GM23248 (cell line): ENCODE measurements around the gene SEL1L3. TPM values are rescaled to one million over a fixed set of nuclear protein-coding genes. Genes with fewer than 3 reads are reported as not detected.

Source experiments
- DNase-seq: peaks from one replicate; pipeline ENCODE4 v3.0.0-alpha.2; 2015
- H2AFZ ChIP-seq: fragments of 200-600 bp; sonication (generic); 2 replicates; pipeline ENCODE4 v1.6.1; 2016; ENCODE audit warnings: antibody characterized with exemption
- H3F3A ChIP-seq: fragments of 200-600 bp; sonication (generic); 2 replicates; pipeline ENCODE4 v1.6.1; 2016; ENCODE audit warnings: mild to moderate bottlenecking, antibody characterized with exemption, mixed run types; ENCODE audit not compliant: insufficient read depth
- H3K27ac ChIP-seq: fragments of 200-600 bp; sonication (generic); 2 replicates; pipeline ENCODE4 v1.5.1; 2016; ENCODE audit warnings: mild to moderate bottlenecking
- H3K27me3 ChIP-seq: fragments of 200-600 bp; sonication (generic); replicated peaks from 2 replicates; pipeline ENCODE4 v1.6.1; 2016; ENCODE audit warnings: mild to moderate bottlenecking; ENCODE audit not compliant: insufficient read depth
- H3K36me3 ChIP-seq: fragments of 200-600 bp; sonication (generic); 2 replicates; pipeline ENCODE4 v1.6.1; 2016; ENCODE audit warnings: low read depth, mild to moderate bottlenecking
- H3K4me1 ChIP-seq: fragments of 200-600 bp; sonication (generic); 2 replicates; pipeline ENCODE4 v1.6.1; 2016; ENCODE audit warnings: mild to moderate bottlenecking; ENCODE audit not compliant: insufficient read depth
- H3K4me2 ChIP-seq: fragments of 200-600 bp; sonication (generic); one replicate; pipeline ENCODE4 v1.6.1; 2016; ENCODE audit warnings: mild to moderate bottlenecking; ENCODE audit not compliant: unreplicated experiment
- H3K4me3 ChIP-seq: fragments of 200-600 bp; sonication (generic); 2 replicates; pipeline ENCODE4 v1.5.1; 2016; ENCODE audit warnings: mild to moderate bottlenecking
- H3K79me2 ChIP-seq: fragments of 200-600 bp; sonication (generic); 2 replicates; pipeline ENCODE4 v1.6.1; 2016; ENCODE audit warnings: mild to moderate bottlenecking; ENCODE audit not compliant: insufficient read depth
- H3K9ac ChIP-seq: fragments of 200-600 bp; sonication (generic); 2 replicates; pipeline ENCODE4 v1.6.1; 2016; ENCODE audit warnings: mild to moderate bottlenecking
- H3K9me2 ChIP-seq: fragments of 200-600 bp; sonication (generic); 2 replicates; pipeline ENCODE4 v1.6.1; 2016; ENCODE audit warnings: mixed run types, mild to moderate bottlenecking, moderate library complexity; ENCODE audit not compliant: insufficient read depth
- H3K9me3 ChIP-seq: fragments of 200-600 bp; sonication (generic); one replicate; pipeline ENCODE4 v1.6.1; 2017; ENCODE audit warnings: low read depth
- H4K20me1 ChIP-seq: fragments of 200-600 bp; sonication (generic); 2 replicates; pipeline ENCODE4 v1.6.0; 2016; ENCODE audit not compliant: insufficient read depth
- EZH2 ChIP-seq: fragments of 200-600 bp; sonication (generic); IDR thresholded peaks from 2 replicates; pipeline ENCODE4 v1.6.1; 2018; ENCODE audit warnings: antibody characterized with exemption, mild to moderate bottlenecking; ENCODE audit not compliant: insufficient read depth, poor library complexity, severe bottlenecking
- EZH2phosphoT487 ChIP-seq: fragments of 200-600 bp; sonication (generic); IDR thresholded peaks from 2 replicates; pipeline ENCODE4 v1.6.1; 2018; ENCODE audit warnings: antibody characterized with exemption, moderate library complexity, mild to moderate bottlenecking, low read depth; ENCODE audit not compliant: insufficient read depth
- WGBS, 2 experiments: methylation state at CpG; one replicate each; pipeline ENCODE4 v1.1.6; 2015 to 2017; ENCODE audit warnings: low lambda C conversion rate in 2 of 2, low coverage in 1 of 2; ENCODE audit errors: missing lambda C conversion rate in 2 of 2; 5-methylcytosine and 5-hydroxymethylcytosine counted together
- in situ Hi-C: fragments of 300-500 bp; cut with MboI; formaldehyde crosslinking; loops from 2 replicates; pipeline ENCODE4 v1.15.0; 2020
- polyA plus RNA-seq: library from polyadenylated mRNA; unstranded; fragments of >200 nt; fragmentation: Nextera tagmentation; extraction: Ambion mirVana; gene quantifications from 2 replicates; pipeline ENCODE4 v1.2.1, GENCODE V29; 2016
- total RNA-seq: library from RNA; depleted of rRNA; stranded (reverse); fragments of >200 nt; shearing (Covaris generic); gene quantifications from 2 replicates; pipeline ENCODE4 v1.2.3, GENCODE V29; 2014

Gene SEL1L3
- total and polyA plus RNA-seq, 2 experiments from 2014 or later, result 23.1 to 62.8 TPM

- no peaks in the 10 kb centered on the region for H4K20me1 ChIP-seq
- no peaks in the 10 kb centered on the region for H3K4me1 ChIP-seq
- no peaks in the 10 kb centered on the region for H3K79me2 ChIP-seq
- TF ChIP-seq EZH2, result no peak
- WGBS, 2 experiments, result 91 to 97% methylated on average over 8 of the region's 8 CpGs
- H3K9me2 ChIP-seq, result no peaks in the 10 kb centered on the region
- no peak overlapping the region for H3K4me2 ChIP-seq
- H2AFZ ChIP-seq, result no peak overlapping the region
- H3K9me3 ChIP-seq, result no peaks in the 10 kb centered on the region
- no peak overlapping the region for H3K4me3 ChIP-seq
- H3K9ac ChIP-seq, result no peak overlapping the region
- H3K27ac ChIP-seq, result no peak overlapping the region
- in situ Hi-C loops, result no loop called here
- no peaks in the 10 kb centered on the region for H3K27me3 ChIP-seq
- DNase-seq, result no peak
- no peaks in the 10 kb centered on the region for H3F3A ChIP-seq
- peaks cover 5% of the 10 kb centered on the region; the same call in 1 of the 2 replicates for H3K36me3 ChIP-seq
Observed at GRCh38 chr4:25757452-25757851, 105.3 kb downstream of the SEL1L3 start.

GRCh38 chr4:25756503-25756902 is 106.3 kb downstream of the SEL1L3 start:
- no peak overlapping the region for H3K27ac ChIP-seq
- H3K9me3 ChIP-seq, result no peaks in the 10 kb centered on the region
- no peaks in the 10 kb centered on the region for H3K79me2 ChIP-seq
- no peaks in the 10 kb centered on the region for H3F3A ChIP-seq
- no peaks in the 10 kb centered on the region for H3K4me1 ChIP-seq
- no peak for TF ChIP-seq EZH2phosphoT487
- no peak for TF ChIP-seq EZH2
- H3K27me3 ChIP-seq, result no peaks in the 10 kb centered on the region
- WGBS, 2 experiments, result 79% methylated on average over 5 of the region's 5 CpGs
- no peak for DNase-seq
- no peaks in the 10 kb centered on the region for H4K20me1 ChIP-seq
- in situ Hi-C loops, result no loop called here
- H3K4me2 ChIP-seq, result no peak overlapping the region
- H3K36me3 ChIP-seq, result peaks cover 5% of the 10 kb centered on the region; the same call in 1 of the 2 replicates
- H3K9ac ChIP-seq, result no peak overlapping the region
- H3K4me3 ChIP-seq, result no peak overlapping the region
- no peaks in the 10 kb centered on the region for H3K9me2 ChIP-seq
- H2AFZ ChIP-seq, result no peak overlapping the region

- in situ Hi-C loops, result no loop called here
- no peak overlapping the region for H3K4me3 ChIP-seq
- no peak for TF ChIP-seq EZH2phosphoT487
- TF ChIP-seq EZH2, result no peak
Observed at GRCh38 chr4:25755911-25756310, 106.9 kb downstream of the SEL1L3 start.

GRCh38 chr4:25753239-25753638 is 109.5 kb downstream of the SEL1L3 start:
- in situ Hi-C loops, result no loop called here
- H3K9me2 ChIP-seq, result no peaks in the 10 kb centered on the region
- no peaks in the 10 kb centered on the region for H4K20me1 ChIP-seq
- no peak overlapping the region for H2AFZ ChIP-seq
- TF ChIP-seq EZH2 (no peak), EZH2phosphoT487 (no peak)
- H3K27me3 ChIP-seq, result no peaks in the 10 kb centered on the region
- H3K4me2 ChIP-seq, result no peak overlapping the region
- H3K4me1 ChIP-seq, result no peaks in the 10 kb centered on the region
- H3F3A ChIP-seq, result no peaks in the 10 kb centered on the region
- H3K9ac ChIP-seq, result no peak overlapping the region
- 87 to 91% methylated on average over 5 of the region's 5 CpGs for WGBS, 2 experiments
- DNase-seq, result no peak
- no peak overlapping the region for H3K27ac ChIP-seq
- no peak overlapping the region for H3K4me3 ChIP-seq
- no peaks in the 10 kb centered on the region for H3K36me3 ChIP-seq
- H3K9me3 ChIP-seq, result no peaks in the 10 kb centered on the region
- no peaks in the 10 kb centered on the region for H3K79me2 ChIP-seq

More at GRCh38 chr4:25755911-25756310, 106.9 kb downstream of the SEL1L3 start:
- Histone ChIP-seq H3K4me1 (no peaks in the 10 kb centered on the region), H3F3A (no peaks in the 10 kb centered on the region), H3K4me2 (no peak overlapping the region), H3K9me3 (no peaks in the 10 kb centered on the region), H3K27ac (no peak overlapping the region), H3K9me2 (no peaks in the 10 kb centered on the region), H2AFZ (no peak overlapping the region), H3K36me3 (peaks cover 5% of the 10 kb centered on the region; the same call in 1 of the 2 replicates), H3K27me3 (no peaks in the 10 kb centered on the region), H4K20me1 (no peaks in the 10 kb centered on the region), H3K9ac (no peak overlapping the region), H3K79me2 (no peaks in the 10 kb centered on the region)
- DNase-seq, result no peak
- 94 to 97% methylated on average over 9 of the region's 9 CpGs for WGBS, 2 experiments

- no peak overlapping the region for H2AFZ ChIP-seq
- 90 to 91% methylated on average over 4 of the region's 4 CpGs for WGBS, 2 experiments
- in situ Hi-C loops, result no loop called here
Observed at GRCh38 chr4:25750874-25751273, 111.9 kb downstream of the SEL1L3 start.

More at GRCh38 chr4:25750874-25751273, 111.9 kb downstream of the SEL1L3 start:
- no peak overlapping the region for H3K27ac ChIP-seq
- H3K4me1 ChIP-seq, result no peaks in the 10 kb centered on the region
- no peaks in the 10 kb centered on the region for H3K36me3 ChIP-seq
- no peaks in the 10 kb centered on the region for H3K9me2 ChIP-seq
- H4K20me1 ChIP-seq, result no peaks in the 10 kb centered on the region
- H3K27me3 ChIP-seq, result no peaks in the 10 kb centered on the region
- H3K79me2 ChIP-seq, result no peaks in the 10 kb centered on the region
- no peak overlapping the region for H3K9ac ChIP-seq
- no peaks in the 10 kb centered on the region for H3K9me3 ChIP-seq
- TF ChIP-seq EZH2 (no peak), EZH2phosphoT487 (no peak)
- no peaks in the 10 kb centered on the region for H3F3A ChIP-seq
- H3K4me2 ChIP-seq, result no peak overlapping the region
- no peak for DNase-seq
- no peak overlapping the region for H3K4me3 ChIP-seq
